ENCODE measurements around the gene RAB28. TPM values are rescaled to one million over a fixed set of nuclear protein-coding genes. Genes with fewer than 3 reads are reported as not detected.

RAB28 gene
- total and polyA plus RNA-seq, 2 of the 8 experiments (the other 6 are each of a cell fraction or from before 2014, with no cell fraction given) = 16.0 to 18.7 TPM

- TF ChIP-seq EGR1 (IDR thresholded peaks at IDR 0.05; ENCODE audit: borderline replicate concordance, low read depth, low read length) (no peak), POU5F1 (IDR thresholded peaks at IDR 0.05; ENCODE audit: low read depth, low read length) (no peak), BACH1 (IDR thresholded peaks at IDR 0.05; ENCODE audit: low read length) (no peak), SIN3A (conservative IDR thresholded peaks at IDR 0.05 in 1 of 2, IDR thresholded peaks at IDR 0.05 in 1 of 2; ENCODE audit: low read depth in 1 of 2, low read length in 2 of 2) (no peak), CREB1 (IDR thresholded peaks at IDR 0.05) (no peak)
- TF ChIP-seq, protein P1, sequence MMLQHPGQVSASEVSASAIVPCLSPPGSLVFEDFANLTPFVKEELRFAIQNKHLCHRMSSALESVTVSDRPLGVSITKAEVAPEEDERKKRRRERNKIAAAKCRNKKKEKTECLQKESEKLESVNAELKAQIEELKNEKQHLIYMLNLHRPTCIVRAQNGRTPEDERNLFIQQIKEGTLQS (IDR thresholded peaks at IDR 0.05; ENCODE audit: insufficient read depth, low read depth, low read length) = no peak
Observed at GRCh38 chr4:13461191-13461905, 22.8 kb downstream of the RAB28 start (continued).

Measured in H1 (cell line).